ENCODE measurements around the gene WDR5. TPM values are rescaled to one million over a fixed set of nuclear protein-coding genes. Genes with fewer than 3 reads are reported as not detected.

Gene WDR5
- total and polyA plus RNA-seq, 5 experiments from 2014 or later = 11.2 to 36.1 (median 14.9) TPM

GRCh38 chr9:134136996-134137299 is 1.1 kb downstream of the WDR5 start:
- Mint-ChIP-seq H3K27ac (peak overlapping the region; percentile 48 to 93 (median 81)), H3K4me1 (peaks cover 29 to 53% (median 48%) of the 10 kb centered on the region in 4 donors), H3K36me3 (peaks cover 0 to 27% (median 5%) of the 10 kb centered on the region in 3 donors), H3K4me3 (peak overlapping the region; percentile 85 to 93 (median 90)), H3K27me3 (no peaks in the 10 kb centered on the region), H3K9me3 (no peaks in the 10 kb centered on the region)
- DNase-seq (peak in 1 of 10 donors; percentile 8), ATAC-seq (no peak)
- POLR2A ChIA-PET = interaction anchor here (4.2 kb wide), 1 partner anchor 27 kb away, joined by 71 read pairs; the partner anchor contains the start of gene RNU6ATAC

GRCh38 chr9:134138292-134138691 is 2.4 kb downstream of the WDR5 start:
- Mint-ChIP-seq H3K27me3 (no peaks in the 10 kb centered on the region), H3K4me3 (peak overlapping the region; percentile 46 to 93 (median 74)), H3K4me1 (peaks cover 27 to 50% (median 44%) of the 10 kb centered on the region in 4 donors), H3K36me3 (peaks cover 0 to 37% (median 8%) of the 10 kb centered on the region in 3 donors), H3K9me3 (no peaks in the 10 kb centered on the region), H3K27ac (peak overlapping the region in 9 of 10 donors; percentile 6 to 86 (median 69))
- DNase-seq (no peak), ATAC-seq (no peak)
- POLR2A ChIA-PET = interaction anchor here (0.6 to 4.2 kb wide), 2 partner anchors 25 to 86 kb away, joined by 3 to 71 read pairs; partner anchors contain the start of gene RNU6ATAC

DNA sequence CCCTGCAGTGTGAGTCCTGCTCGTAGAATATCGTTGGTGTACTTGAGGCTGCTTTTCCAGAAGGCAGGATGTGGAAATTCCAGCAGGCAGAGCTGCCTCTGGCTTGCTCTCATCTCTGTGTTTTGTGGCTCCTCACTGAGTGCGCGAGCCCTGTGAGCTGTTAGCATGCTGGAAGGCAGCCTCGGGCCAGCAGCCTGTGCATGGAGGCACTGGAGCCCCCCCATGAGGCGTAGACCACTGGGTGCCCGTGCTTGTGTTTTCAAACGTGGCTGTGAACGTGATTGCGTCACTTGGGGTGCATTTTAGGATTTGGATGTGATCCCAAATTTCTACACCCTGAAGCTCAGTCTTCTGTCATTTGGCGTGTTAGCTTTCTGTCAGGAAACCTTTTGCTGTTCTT is 3.2 kb downstream of the WDR5 start:
- ATAC-seq = no peak
- H3K27ac Mint-ChIP-seq = peak overlapping the region in 1 of 10 donors; percentile 65
- H3K36me3 Mint-ChIP-seq = peaks cover 0 to 42% (median 10%) of the 10 kb centered on the region in 3 donors
- no peak for DNase-seq
- H3K4me1 Mint-ChIP-seq = peaks cover 27 to 45% (median 42%) of the 10 kb centered on the region in 4 donors
- H3K9me3 Mint-ChIP-seq = no peaks in the 10 kb centered on the region
- H3K4me3 Mint-ChIP-seq = peak overlapping the region in 5 of 10 donors; percentile 7 to 93 (median 66)
- POLR2A ChIA-PET = no interaction called here
- no peaks in the 10 kb centered on the region for H3K27me3 Mint-ChIP-seq

DNA sequence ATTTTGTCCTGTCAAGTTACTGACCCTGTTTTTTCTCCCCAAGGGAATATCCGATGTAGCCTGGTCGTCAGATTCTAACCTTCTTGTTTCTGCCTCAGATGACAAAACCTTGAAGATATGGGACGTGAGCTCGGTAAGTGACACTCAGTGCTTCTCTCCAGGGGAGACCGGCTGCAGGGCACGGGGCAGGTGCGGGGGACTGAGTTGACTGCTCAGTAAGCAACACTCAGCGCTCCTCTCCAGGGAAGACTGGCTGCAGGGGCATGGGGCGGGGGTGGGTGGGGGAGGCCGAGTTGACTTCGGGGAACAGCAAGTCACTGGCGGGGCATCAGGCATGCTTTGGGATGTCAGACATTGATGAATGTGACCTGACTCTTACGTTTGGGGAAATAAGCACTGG is 6.0 kb downstream of the WDR5 start:
- Mint-ChIP-seq H3K9me3 (no peaks in the 10 kb centered on the region), H3K4me1 (peaks cover 18 to 33% (median 30%) of the 10 kb centered on the region in 4 donors), H3K4me3 (no peak overlapping the region), H3K36me3 (peaks cover 0 to 65% (median 14%) of the 10 kb centered on the region in 3 donors), H3K27ac (no peak overlapping the region), H3K27me3 (no peaks in the 10 kb centered on the region)
- DNase-seq (no peak), ATAC-seq (no peak)
- POLR2A ChIA-PET = interaction anchor here (1.4 kb wide), 1 partner anchor 10 kb away, joined by 4 read pairs; no protein-coding TSS in a partner anchor

GRCh38 chr9:134144801-134145200 is 8.9 kb downstream of the WDR5 start:
- POLR2A ChIA-PET = interaction anchor here (0.6 to 1.1 kb wide), 2 partner anchors 12 to 20 kb away, joined by 3 to 4 read pairs; partner anchors contain the start of gene RNU6ATAC
- ATAC-seq = no peak
- Mint-ChIP-seq H3K4me1 (peaks cover 4 to 8% (median 6%) of the 10 kb centered on the region in 4 donors), H3K36me3 (peaks cover 4 to 86% (median 22%) of the 10 kb centered on the region in 3 donors), H3K9me3 (no peaks in the 10 kb centered on the region), H3K27ac (no peak overlapping the region), H3K4me3 (no peak overlapping the region), H3K27me3 (no peaks in the 10 kb centered on the region)
- DNase-seq = no peak

DNA sequence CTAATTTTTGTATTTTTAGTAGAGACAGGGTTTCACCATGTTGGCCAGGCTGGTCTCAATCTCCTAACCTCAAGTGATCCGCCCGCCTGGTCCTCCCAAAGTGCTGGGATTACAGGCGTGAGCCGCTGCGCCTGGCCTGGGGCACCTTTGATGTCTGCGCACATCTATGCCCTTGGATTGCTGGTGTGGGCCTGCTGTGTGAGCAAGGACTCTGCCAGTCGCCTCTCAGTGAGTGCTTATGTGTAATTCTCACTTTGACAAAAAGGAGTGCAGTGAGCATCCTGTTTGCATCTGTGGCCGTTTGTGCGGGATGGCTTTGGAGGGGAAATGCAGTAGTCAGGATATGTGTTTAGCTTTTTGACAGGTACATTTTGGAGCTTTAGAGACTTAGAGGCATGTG is 9.4 kb downstream of the WDR5 start:
- POLR2A ChIA-PET = interaction anchor here (0.6 to 1.1 kb wide), 2 partner anchors 11 to 19 kb away, joined by 3 to 4 read pairs; partner anchors contain the start of gene RNU6ATAC
- Mint-ChIP-seq H3K36me3 (peaks cover 4 to 86% (median 22%) of the 10 kb centered on the region in 3 donors), H3K4me1 (peaks cover 1 to 4% (median 2%) of the 10 kb centered on the region in 4 donors), H3K27me3 (no peaks in the 10 kb centered on the region), H3K27ac (no peak overlapping the region), H3K9me3 (no peaks in the 10 kb centered on the region), H3K4me3 (no peak overlapping the region)
- no peak for DNase-seq
- ATAC-seq = no peak

GRCh38 chr9:134146774-134147493 is 11.1 kb downstream of the WDR5 start:
- no peak overlapping the region for H3K4me3 Mint-ChIP-seq
- H3K9me3 Mint-ChIP-seq = no peaks in the 10 kb centered on the region
- H3K4me1 Mint-ChIP-seq = peaks cover 0 to 5% (median 0%) of the 10 kb centered on the region in 4 donors
- POLR2A ChIA-PET = no interaction called here
- H3K36me3 Mint-ChIP-seq = peaks cover 4 to 81% (median 18%) of the 10 kb centered on the region in 3 donors
- H3K27me3 Mint-ChIP-seq = no peaks in the 10 kb centered on the region
- H3K27ac Mint-ChIP-seq = peak overlapping the region in 1 of 10 donors; percentile 58
- ATAC-seq (no peak), DNase-seq (no peak)

- POLR2A ChIA-PET = no interaction called here
- Mint-ChIP-seq H3K36me3 (peaks cover 4 to 75% (median 10%) of the 10 kb centered on the region in 3 donors), H3K27ac (no peak overlapping the region)
Measured at GRCh38 chr9:134149380-134149779, 13.5 kb downstream of the WDR5 start.

GRCh38 chr9:134150557-134151214 is 14.8 kb downstream of the WDR5 start:
- Mint-ChIP-seq H3K27me3 (no peaks in the 10 kb centered on the region), H3K27ac (peak overlapping the region in 1 of 10 donors; percentile 32), H3K4me1 (peaks cover 0 to 5% (median 0%) of the 10 kb centered on the region in 4 donors), H3K4me3 (no peak overlapping the region), H3K36me3 (peaks cover 4 to 77% (median 12%) of the 10 kb centered on the region in 3 donors), H3K9me3 (no peaks in the 10 kb centered on the region)
- DNase-seq (no peak), ATAC-seq (no peak)
- POLR2A ChIA-PET = no interaction called here

More at GRCh38 chr9:134149380-134149779, 13.5 kb downstream of the WDR5 start:
- Mint-ChIP-seq H3K27me3 (no peaks in the 10 kb centered on the region), H3K9me3 (no peaks in the 10 kb centered on the region), H3K4me3 (no peak overlapping the region), H3K4me1 (peaks cover 0 to 5% (median 0%) of the 10 kb centered on the region in 4 donors)
- ATAC-seq (no peak), DNase-seq (no peak)

- no peak overlapping the region for H3K27ac Mint-ChIP-seq
- POLR2A ChIA-PET = no interaction called here
- ATAC-seq (no peak), DNase-seq (no peak)
- H3K27me3 Mint-ChIP-seq = no peaks in the 10 kb centered on the region
- no peak overlapping the region for H3K4me3 Mint-ChIP-seq
- no peaks in the 10 kb centered on the region for H3K9me3 Mint-ChIP-seq
- H3K4me1 Mint-ChIP-seq = peaks cover 0 to 5% (median 0%) of the 10 kb centered on the region in 4 donors
- H3K36me3 Mint-ChIP-seq = peaks cover 4 to 77% (median 12%) of the 10 kb centered on the region in 3 donors
Measured at GRCh38 chr9:134152022-134152448, 16.2 kb downstream of the WDR5 start.

DNA sequence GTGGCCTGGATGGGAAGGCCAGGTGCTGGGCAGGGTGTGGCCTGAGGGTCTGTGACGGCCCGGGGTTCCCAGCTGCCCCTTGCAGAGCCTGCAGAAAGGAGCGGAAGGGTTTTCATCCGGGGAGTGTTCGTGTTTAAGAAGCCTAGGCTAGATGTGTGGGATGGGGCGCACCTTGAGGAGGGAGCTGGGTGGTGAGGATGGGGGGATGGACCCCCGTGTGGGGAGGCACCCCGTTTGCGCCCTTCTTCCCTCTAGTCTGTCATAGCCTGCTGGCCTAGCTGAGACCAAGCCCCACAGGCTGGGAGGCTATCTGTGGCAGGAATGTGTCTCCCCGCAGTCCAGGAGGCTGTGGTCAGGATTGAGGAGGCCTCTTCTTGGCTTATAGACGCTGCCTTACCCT is 16.6 kb downstream of the WDR5 start:
- H3K27ac Mint-ChIP-seq = no peak overlapping the region
- H3K27me3 Mint-ChIP-seq = no peaks in the 10 kb centered on the region

GRCh38 chr9:134153450-134153849 is 17.6 kb downstream of the WDR5 start:
- H3K9me3 Mint-ChIP-seq = no peaks in the 10 kb centered on the region
- H3K27me3 Mint-ChIP-seq = no peaks in the 10 kb centered on the region
- DNase-seq (no peak), ATAC-seq (no peak)
- H3K36me3 Mint-ChIP-seq = peaks cover 0 to 78% (median 12%) of the 10 kb centered on the region in 3 donors
- H3K27ac Mint-ChIP-seq = no peak overlapping the region
- H3K4me3 Mint-ChIP-seq = no peak overlapping the region
- H3K4me1 Mint-ChIP-seq = peaks cover 0 to 5% (median 0%) of the 10 kb centered on the region in 4 donors
- POLR2A ChIA-PET = no interaction called here

More for the DNA sequence above, 16.6 kb downstream of the WDR5 start:
- Mint-ChIP-seq H3K4me1 (peaks cover 0 to 5% (median 0%) of the 10 kb centered on the region in 4 donors), H3K9me3 (no peaks in the 10 kb centered on the region), H3K36me3 (peaks cover 4 to 75% (median 12%) of the 10 kb centered on the region in 3 donors), H3K4me3 (no peak overlapping the region)
- no peak for DNase-seq
- POLR2A ChIA-PET = no interaction called here
- ATAC-seq = no peak

GRCh38 chr9:134154262-134154701 is 18.4 kb downstream of the WDR5 start:
- Mint-ChIP-seq H3K9me3 (no peaks in the 10 kb centered on the region), H3K4me3 (no peak overlapping the region), H3K27ac (no peak overlapping the region), H3K27me3 (no peaks in the 10 kb centered on the region), H3K36me3 (peaks cover 0 to 73% (median 9%) of the 10 kb centered on the region in 3 donors), H3K4me1 (peaks cover 0 to 3% (median 0%) of the 10 kb centered on the region in 4 donors)
- no peak for ATAC-seq
- POLR2A ChIA-PET = no interaction called here
- DNase-seq = no peak
